ENCODE measurements around the gene SYNGR4.

SYNGR4 gene

GRCh38 chr19:48365602-48366001 lies 1.4 kb downstream of the SYNGR4 start:
- peak overlapping the region; percentile 53 for H2AFZ ChIP-seq (ENCODE audit: low read depth, low read length)
- no peaks in the 10 kb centered on the region for H3K27me3 ChIP-seq (ENCODE audit: insufficient read depth, low read length, poor library complexity)
- no peak overlapping the region for H3K9ac ChIP-seq (ENCODE audit: low read depth, low read length)
- H3K4me1 ChIP-seq (ENCODE audit: insufficient read depth, low read length): peaks cover 23% of the 10 kb centered on the region
- no peaks in the 10 kb centered on the region for H3K9me3 ChIP-seq (ENCODE audit: insufficient read depth, low read length, severe bottlenecking)
- peaks cover 5% of the 10 kb centered on the region for H3K79me2 ChIP-seq (ENCODE audit: insufficient read depth, low read length)
- no peak overlapping the region for H3K4me3 ChIP-seq (ENCODE audit: low read depth in 1 of 2, low read length in 2 of 2)
- TF ChIP-seq EZH2 (IDR thresholded peaks at IDR 0.05; ENCODE audit: borderline replicate concordance, low read depth, low read length, severe bottlenecking): no peak
- TF ChIP-seq, protein P1, sequence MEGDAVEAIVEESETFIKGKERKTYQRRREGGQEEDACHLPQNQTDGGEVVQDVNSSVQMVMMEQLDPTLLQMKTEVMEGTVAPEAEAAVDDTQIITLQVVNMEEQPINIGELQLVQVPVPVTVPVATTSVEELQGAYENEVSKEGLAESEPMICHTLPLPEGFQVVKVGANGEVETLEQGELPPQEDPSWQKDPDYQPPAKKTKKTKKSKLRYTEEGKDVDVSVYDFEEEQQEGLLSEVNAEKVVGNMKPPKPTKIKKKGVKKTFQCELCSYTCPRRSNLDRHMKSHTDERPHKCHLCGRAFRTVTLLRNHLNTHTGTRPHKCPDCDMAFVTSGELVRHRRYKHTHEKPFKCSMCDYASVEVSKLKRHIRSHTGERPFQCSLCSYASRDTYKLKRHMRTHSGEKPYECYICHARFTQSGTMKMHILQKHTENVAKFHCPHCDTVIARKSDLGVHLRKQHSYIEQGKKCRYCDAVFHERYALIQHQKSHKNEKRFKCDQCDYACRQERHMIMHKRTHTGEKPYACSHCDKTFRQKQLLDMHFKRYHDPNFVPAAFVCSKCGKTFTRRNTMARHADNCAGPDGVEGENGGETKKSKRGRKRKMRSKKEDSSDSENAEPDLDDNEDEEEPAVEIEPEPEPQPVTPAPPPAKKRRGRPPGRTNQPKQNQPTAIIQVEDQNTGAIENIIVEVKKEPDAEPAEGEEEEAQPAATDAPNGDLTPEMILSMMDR (IDR thresholded peaks at IDR 0.05; ENCODE audit: borderline replicate concordance, extremely low read depth, low read length, poor library complexity, severe bottlenecking): no peak
- no peak overlapping the region for H3K4me2 ChIP-seq (ENCODE audit: insufficient read depth, low read length)
- peaks cover 4% of the 10 kb centered on the region; the same call in 1 of the 2 replicates for H3K36me3 ChIP-seq (ENCODE audit: insufficient read depth, low read length)
- DNase-seq: no peak
- no peaks in the 10 kb centered on the region for H4K20me1 ChIP-seq (ENCODE audit: insufficient read depth, low read length)
- no peak for ATAC-seq (ENCODE audit: insufficient read depth, low read depth)
- H3K27ac ChIP-seq (ENCODE audit: low read length): no peak overlapping the region

- Histone ChIP-seq H4K20me1 (ENCODE audit: insufficient read depth, low read length) (no peaks in the 10 kb centered on the region), H3K27ac (ENCODE audit: low read length) (no peak overlapping the region), H3K9me3 (ENCODE audit: insufficient read depth, low read length, severe bottlenecking) (no peaks in the 10 kb centered on the region), H3K9ac (ENCODE audit: low read depth, low read length) (no peak overlapping the region), H2AFZ (ENCODE audit: low read depth, low read length) (no peak overlapping the region), H3K27me3 (ENCODE audit: insufficient read depth, low read length, poor library complexity) (no peaks in the 10 kb centered on the region), H3K79me2 (ENCODE audit: insufficient read depth, low read length) (peaks cover under 1% of the 10 kb centered on the region; the same call in 1 of the 2 replicates), H3K36me3 (ENCODE audit: insufficient read depth, low read length) (no peaks in the 10 kb centered on the region), H3K4me1 (ENCODE audit: insufficient read depth, low read length) (peaks cover 17% of the 10 kb centered on the region), H3K4me2 (ENCODE audit: insufficient read depth, low read length) (no peak overlapping the region), H3K4me3 (ENCODE audit: low read depth in 1 of 2, low read length in 2 of 2) (no peak overlapping the region)
- DNase-seq (no peak), ATAC-seq (ENCODE audit: insufficient read depth, low read depth) (no peak)
- TF ChIP-seq, protein P1 (IDR thresholded peaks at IDR 0.05; ENCODE audit: borderline replicate concordance, extremely low read depth, low read length, poor library complexity, severe bottlenecking): no peak
- TF ChIP-seq EZH2 (IDR thresholded peaks at IDR 0.05; ENCODE audit: borderline replicate concordance, low read depth, low read length, severe bottlenecking): no peak
Observed at GRCh38 chr19:48367855-48368254, 3.7 kb downstream of the SYNGR4 start.

GRCh38 chr19:48368936-48369335 lies 4.8 kb downstream of the SYNGR4 start:
- no peaks in the 10 kb centered on the region for H3K36me3 ChIP-seq (ENCODE audit: insufficient read depth, low read length)
- H3K9ac ChIP-seq (ENCODE audit: low read depth, low read length): no peak overlapping the region
- H3K4me2 ChIP-seq (ENCODE audit: insufficient read depth, low read length): no peak overlapping the region
- no peak overlapping the region for H3K4me3 ChIP-seq (ENCODE audit: low read depth in 1 of 2, low read length in 2 of 2)
- no peak overlapping the region for H3K27ac ChIP-seq (ENCODE audit: low read length)
- H3K27me3 ChIP-seq (ENCODE audit: insufficient read depth, low read length, poor library complexity): no peaks in the 10 kb centered on the region
- peaks cover 10% of the 10 kb centered on the region for H3K4me1 ChIP-seq (ENCODE audit: insufficient read depth, low read length)
- no peak for DNase-seq
- no peak overlapping the region for H2AFZ ChIP-seq (ENCODE audit: low read depth, low read length)
- no peaks in the 10 kb centered on the region for H4K20me1 ChIP-seq (ENCODE audit: insufficient read depth, low read length)
- no peaks in the 10 kb centered on the region for H3K9me3 ChIP-seq (ENCODE audit: insufficient read depth, low read length, severe bottlenecking)
- H3K79me2 ChIP-seq (ENCODE audit: insufficient read depth, low read length): no peaks in the 10 kb centered on the region
- no peak for ATAC-seq (ENCODE audit: insufficient read depth, low read depth)
- TF ChIP-seq EZH2 (IDR thresholded peaks at IDR 0.05; ENCODE audit: borderline replicate concordance, low read depth, low read length, severe bottlenecking): no peak
- TF ChIP-seq, protein P1 (IDR thresholded peaks at IDR 0.05; ENCODE audit: borderline replicate concordance, extremely low read depth, low read length, poor library complexity, severe bottlenecking): no peak

GRCh38 chr19:48370955-48371354 lies 6.8 kb downstream of the SYNGR4 start:
- H3K4me2 ChIP-seq (ENCODE audit: insufficient read depth, low read length): no peak overlapping the region
- no peaks in the 10 kb centered on the region for H3K36me3 ChIP-seq (ENCODE audit: insufficient read depth, low read length)
- H3K27me3 ChIP-seq (ENCODE audit: insufficient read depth, low read length, poor library complexity): no peaks in the 10 kb centered on the region
- no peaks in the 10 kb centered on the region for H3K4me1 ChIP-seq (ENCODE audit: insufficient read depth, low read length)
- H3K9me3 ChIP-seq (ENCODE audit: insufficient read depth, low read length, severe bottlenecking): no peaks in the 10 kb centered on the region
- no peak overlapping the region for H3K27ac ChIP-seq (ENCODE audit: low read length)
- no peak for ATAC-seq (ENCODE audit: insufficient read depth, low read depth)
- TF ChIP-seq, protein P1 (IDR thresholded peaks at IDR 0.05; ENCODE audit: borderline replicate concordance, extremely low read depth, low read length, poor library complexity, severe bottlenecking): no peak
- TF ChIP-seq EZH2 (IDR thresholded peaks at IDR 0.05; ENCODE audit: borderline replicate concordance, low read depth, low read length, severe bottlenecking): no peak
- H3K79me2 ChIP-seq (ENCODE audit: insufficient read depth, low read length): no peaks in the 10 kb centered on the region
- H3K4me3 ChIP-seq (ENCODE audit: low read depth in 1 of 2, low read length in 2 of 2): no peak overlapping the region
- H4K20me1 ChIP-seq (ENCODE audit: insufficient read depth, low read length): no peaks in the 10 kb centered on the region
- no peak for DNase-seq
- no peak overlapping the region for H2AFZ ChIP-seq (ENCODE audit: low read depth, low read length)
- H3K9ac ChIP-seq (ENCODE audit: low read depth, low read length): no peak overlapping the region

Data from DND-41 (cell line).